GM04504 (cell line): ENCODE data around the gene LRP1B.
A peak's percentile ranks its signal among the peaks of the same experiment; 100 is the strongest.

Experiments used
- DNase-seq: peaks from one replicate; pipeline ENCODE4 v3.0.0-alpha.2; 2012; ENCODE audit warnings: low read depth

The LRP1B gene

GRCh38 chr2:142131010-142131669 is at the start of gene LRP1B:
LRP1B (minus strand) TSS chr2:142131016; CDS start chr2:142130729, 287 bp downstream.
- DNase-seq, result peak; percentile 3

- no peak for DNase-seq
These were observed 48.9 kb upstream of the LRP1B start for GRCh38 chr2:142179686-142180085.

- DNase-seq, result no peak
These were observed 47.8 kb upstream of the LRP1B start for GRCh38 chr2:142178604-142179003.

DNA sequence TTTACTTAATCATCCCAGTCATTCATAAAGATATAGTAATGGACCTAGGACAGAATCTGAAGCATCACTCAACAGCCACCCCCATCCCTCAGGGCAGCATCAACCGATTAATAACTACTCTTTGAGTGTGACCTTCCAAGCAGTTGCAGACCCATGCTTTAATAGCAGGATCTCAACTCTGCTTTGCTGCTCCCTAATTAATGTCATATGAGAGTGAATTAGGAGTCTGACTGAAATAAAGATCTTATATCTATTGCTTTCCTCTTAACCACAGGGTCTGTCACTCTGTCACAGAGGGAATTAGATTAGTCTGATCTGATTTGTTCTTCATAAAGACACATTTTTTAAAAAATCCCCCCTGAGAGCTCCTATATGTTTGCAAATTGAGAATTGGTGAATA is 46.1 kb upstream of the LRP1B start:
- DNase-seq, result no peak

DNA sequence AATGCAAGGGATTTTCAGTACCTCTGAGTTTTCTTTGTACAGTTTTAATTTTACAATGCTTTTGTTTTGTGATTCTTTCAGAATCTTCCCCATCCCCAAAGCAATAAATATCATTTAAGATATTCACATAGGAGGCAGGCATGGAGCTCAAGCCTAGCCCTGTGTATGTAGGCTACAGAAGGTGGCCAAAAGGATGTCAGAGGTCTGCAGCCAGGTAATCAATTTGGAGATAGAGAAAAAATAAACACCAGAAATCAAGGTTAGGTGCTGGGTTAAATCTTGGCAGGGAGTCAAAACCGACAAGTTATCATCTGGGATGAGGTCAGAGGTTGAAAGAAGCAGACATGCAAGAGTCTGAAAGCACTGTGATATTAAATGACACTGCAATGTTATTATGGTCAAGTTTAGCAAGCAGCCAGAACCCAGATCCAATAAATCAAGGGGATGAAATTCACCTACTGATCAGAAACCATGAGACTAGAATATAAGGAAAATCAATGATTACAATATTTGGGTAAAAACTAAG is 45.1 kb upstream of the LRP1B start:
- DNase-seq, result no peak

- DNase-seq, result no peak
These were observed 43.4 kb upstream of the LRP1B start for GRCh38 chr2:142174176-142174575.

- DNase-seq, result no peak
These were observed 40.0 kb upstream of the LRP1B start for GRCh38 chr2:142170847-142171246.

DNA sequence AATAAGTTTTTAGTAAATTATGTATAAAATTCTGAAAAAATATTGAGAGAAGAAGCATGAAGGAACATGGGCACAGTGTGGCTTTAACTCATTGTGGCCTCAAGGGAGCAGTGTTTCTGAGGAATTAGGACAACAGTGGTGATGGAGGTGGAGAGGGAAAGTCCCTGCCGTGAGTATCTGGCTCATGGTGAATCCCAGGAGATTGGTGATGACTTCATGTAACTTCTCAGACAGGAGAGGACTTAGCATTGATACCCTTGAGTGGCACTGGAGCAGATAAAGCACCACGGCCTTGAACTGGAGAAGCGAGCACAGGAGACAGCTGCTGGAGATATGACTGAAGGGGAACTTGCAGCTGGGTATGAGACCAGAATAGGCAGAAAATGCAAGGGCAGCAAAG is 35.0 kb upstream of the LRP1B start:
- DNase-seq, result peak; percentile 15

GRCh38 chr2:142153601-142154000 is 22.8 kb upstream of the LRP1B start:
- DNase-seq, result no peak

DNA sequence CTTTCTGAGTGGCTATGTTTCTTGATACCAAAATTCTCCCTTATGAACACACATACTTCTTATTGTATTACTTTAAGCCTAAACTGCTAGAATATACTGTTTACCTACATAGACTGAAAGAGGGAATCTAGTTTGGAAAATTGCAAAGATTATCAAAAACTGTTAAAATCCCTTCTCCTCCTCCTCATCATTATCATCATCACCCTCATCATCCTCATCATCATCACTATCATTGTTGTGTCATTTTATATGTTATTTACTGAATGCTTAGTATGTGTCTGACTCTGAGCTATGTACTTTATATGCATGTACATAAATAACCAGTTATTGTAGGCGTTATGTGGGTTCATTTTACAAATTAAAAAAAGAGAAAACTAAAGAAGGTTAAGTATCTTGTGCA is 19.6 kb upstream of the LRP1B start:
- DNase-seq, result no peak

DNA sequence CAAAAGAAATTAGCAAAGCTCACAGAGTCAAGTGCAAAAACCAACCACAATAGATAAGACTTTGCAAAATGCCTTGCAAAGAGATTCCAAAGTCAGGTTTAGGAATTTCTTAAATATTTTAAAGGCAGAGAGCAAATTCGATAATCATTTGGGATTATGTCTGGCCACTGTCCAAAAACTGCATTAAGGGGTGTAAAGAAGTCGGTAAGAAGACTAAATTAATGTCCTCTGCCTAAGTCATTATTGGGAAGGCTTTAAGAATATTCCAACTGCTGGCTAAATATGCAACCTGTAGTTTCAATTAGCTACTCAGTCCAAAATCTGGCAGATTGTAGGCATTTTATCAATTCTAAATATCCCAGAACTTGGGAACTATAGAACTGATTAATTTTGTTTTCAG is 13.7 kb upstream of the LRP1B start:
- DNase-seq, result no peak

GRCh38 chr2:142142595-142142994 is 11.8 kb upstream of the LRP1B start:
- no peak for DNase-seq

DNA sequence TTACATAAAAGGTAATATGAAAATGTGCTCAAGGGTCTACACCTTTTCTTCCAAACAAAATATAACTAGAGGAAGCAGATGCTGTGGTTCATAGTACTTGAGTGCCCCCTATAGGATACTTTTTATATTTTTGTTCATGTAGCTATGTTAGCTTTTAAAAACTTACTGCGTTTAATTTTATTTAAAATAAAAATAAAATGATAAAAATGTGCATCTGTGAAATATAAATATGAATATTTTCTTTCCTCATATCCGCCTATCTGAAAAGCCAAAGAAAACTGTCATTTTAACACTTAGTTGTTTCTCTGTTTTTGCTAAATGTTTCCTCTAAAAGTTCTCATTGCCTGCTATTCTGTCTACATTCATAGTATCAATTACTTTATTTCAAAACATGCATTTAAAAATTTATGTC is 9.6 kb upstream of the LRP1B start:
- peak; percentile 5 for DNase-seq

- no peak for DNase-seq
These were observed 8.6 kb upstream of the LRP1B start for GRCh38 chr2:142139384-142139783.

DNA sequence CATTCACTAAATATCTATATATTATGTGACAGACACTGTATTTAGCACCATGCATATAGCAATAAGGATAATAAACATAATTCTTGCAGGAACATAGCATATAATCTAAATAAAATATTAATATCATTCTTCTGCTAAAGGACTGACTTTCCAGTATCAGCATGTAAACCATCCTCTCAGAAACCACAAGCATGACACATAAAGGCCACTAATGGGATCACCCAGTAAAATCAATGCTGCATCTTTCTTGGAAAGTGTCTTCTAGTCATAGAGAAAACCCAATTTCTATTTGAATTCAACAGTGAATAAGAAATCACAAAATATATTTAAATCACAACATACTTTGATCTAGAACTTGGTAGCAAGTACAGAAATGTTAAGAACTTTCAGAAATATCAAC is 5.8 kb upstream of the LRP1B start:
- no peak for DNase-seq

DNA sequence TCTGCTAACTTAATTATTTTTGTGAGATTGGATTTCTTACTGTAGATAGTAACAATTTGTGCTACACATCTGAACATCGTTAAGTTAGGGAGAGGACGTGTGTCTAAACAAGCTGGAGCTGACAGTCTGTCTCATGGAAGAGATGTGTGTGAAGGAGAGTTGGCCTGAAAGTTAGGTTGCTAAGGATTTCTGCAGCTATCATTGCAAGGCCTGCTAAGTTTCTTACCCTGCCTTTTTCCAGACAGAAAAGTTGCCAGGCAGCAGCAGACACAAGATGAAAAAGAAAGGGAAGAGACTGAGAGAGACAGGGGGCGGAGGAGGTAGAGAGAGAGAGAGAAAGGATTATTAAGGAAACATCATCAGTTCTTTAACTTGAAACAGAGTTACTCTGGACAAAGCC is 4.1 kb upstream of the LRP1B start:
- no peak for DNase-seq

GRCh38 chr2:142130111-142131009 is 456 bp downstream of the LRP1B start:
- peak; percentile 13 for DNase-seq

DNA sequence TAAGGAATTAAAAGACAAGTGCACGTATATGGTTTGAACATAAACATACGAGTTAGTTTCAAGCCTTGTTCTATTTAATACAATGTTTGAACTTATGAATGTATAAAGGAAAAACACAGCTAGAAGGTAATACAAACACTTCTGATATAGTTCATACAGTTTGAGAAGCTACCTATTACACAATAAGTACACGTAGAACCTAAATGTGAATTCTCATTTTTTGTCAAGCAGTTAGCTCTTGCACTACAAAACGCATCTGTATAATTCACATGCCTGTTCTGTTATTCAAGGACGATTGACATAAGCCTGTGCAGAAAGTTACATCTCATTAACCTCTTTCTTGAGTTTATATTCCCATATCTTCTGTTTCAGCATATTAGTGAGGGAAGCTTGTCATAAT is 2.7 kb downstream of the LRP1B start:
- no peak for DNase-seq

DNA sequence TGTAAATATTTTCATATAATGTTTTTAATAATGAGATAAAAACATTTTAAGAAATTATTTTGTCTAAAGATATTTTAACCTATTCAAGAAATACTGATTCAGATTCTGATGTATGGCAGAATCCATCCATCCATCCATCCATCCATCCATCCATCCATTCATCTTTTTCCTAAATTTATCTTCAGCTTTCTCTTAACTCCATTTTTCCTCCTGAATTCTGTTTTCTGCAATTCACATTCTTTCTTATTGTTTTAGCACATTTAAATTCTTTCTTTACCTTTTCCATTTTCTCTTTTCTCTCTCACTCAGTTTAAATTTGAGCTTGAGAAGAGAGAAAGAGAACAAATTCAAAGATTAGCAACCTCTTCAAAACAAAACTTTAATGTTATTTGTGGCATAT is 3.6 kb downstream of the LRP1B start:
- no peak for DNase-seq

- no peak for DNase-seq
These were observed 6.1 kb downstream of the LRP1B start for GRCh38 chr2:142124706-142125105.

DNA sequence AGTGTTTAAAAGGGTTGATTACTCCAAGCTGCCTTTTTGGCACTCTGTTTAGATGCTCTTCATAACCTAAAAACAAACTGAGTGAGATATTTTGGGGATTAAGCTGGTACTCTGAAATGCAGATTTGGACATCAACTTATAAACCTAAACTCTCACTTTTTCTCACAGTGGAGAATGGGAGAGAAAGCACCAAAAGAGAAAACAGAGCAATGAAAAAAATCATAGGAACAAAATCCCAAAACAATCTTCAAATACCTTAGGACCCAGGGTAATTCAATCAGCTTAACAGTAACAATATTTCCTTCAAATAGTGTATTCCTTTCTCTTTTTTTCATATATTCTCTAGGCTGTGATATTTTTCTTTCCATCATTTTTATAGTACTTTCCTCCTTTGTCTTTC is 11.5 kb downstream of the LRP1B start:
- no peak for DNase-seq

- DNase-seq, result peak; percentile 38
These were observed 18.0 kb downstream of the LRP1B start for GRCh38 chr2:142112757-142113221.

GRCh38 chr2:142104134-142104758 is 26.6 kb downstream of the LRP1B start:
- DNase-seq, result no peak
